ENCODE results near the gene SBNO1.
"Not testable (repeated sequence)": the region's sequence is repeated elsewhere in the genome, so short reads cannot be mapped to it uniquely, and the experiment has no call there.

Gene SBNO1

GRCh38 chr12:123364532-123365024, at the start of gene SBNO1:
Gene SBNO1, minus strand, starts transcription at chr12:123364847. Its CDS starts 14,406 bp downstream, at chr12:123350441.
- peak; percentile 94 for DNase-seq

DNA sequence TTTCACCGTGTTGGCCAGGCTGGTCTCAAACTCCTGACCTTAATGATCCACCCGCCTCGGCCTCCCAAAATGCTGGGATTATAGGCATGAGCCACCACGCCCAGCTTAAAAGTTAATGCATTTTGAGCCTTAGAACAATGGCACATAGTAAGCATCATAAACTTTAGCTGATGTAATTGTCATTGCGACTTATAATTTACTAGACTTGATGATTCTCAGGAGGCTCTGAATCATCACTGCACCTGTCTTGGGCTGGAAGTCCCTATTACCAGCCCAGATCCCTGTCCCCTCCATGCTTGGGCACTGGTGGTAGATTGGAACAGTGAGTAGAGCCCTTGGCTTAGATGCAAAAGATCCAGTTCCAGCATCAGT, 45.4 kb upstream of the SBNO1 start:
- no peak for DNase-seq

DNA sequence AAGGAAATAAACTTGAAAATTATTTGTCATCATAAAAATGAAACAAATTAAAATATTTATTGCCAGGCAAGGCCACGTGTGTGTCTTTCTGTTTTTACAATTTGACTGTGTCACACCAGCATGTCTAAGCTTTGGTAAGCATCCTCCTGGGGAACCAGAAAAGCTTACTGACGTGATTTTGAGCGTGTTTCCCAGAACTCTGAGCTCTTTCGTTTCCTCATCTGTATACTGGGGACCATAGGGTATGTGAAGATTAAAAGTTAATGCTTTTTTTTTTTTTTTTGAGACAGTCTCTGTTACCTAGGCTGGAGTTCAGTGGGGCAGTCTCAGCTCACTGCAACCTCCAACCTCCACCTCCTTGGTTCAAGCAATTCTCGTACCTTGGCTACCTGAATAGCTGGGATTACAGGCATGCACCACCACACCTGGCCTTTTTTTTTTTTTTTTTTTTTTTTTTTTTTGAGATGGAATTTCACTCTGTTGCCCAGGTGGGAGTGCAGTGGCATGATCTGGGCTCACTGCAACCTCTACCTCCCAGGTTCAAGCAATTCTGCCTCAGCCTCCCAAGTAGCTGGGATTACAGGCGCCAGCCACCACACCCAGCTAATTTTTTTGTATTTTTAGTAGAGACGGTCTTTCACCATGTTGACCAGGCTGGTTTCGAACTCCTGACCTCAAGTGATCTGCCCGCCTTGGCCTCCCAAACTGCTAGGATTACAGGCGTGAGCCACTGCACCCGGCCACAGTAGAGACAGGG, 44.8 kb upstream of the SBNO1 start:
- DNase-seq = not testable (repeated sequence)

DNA sequence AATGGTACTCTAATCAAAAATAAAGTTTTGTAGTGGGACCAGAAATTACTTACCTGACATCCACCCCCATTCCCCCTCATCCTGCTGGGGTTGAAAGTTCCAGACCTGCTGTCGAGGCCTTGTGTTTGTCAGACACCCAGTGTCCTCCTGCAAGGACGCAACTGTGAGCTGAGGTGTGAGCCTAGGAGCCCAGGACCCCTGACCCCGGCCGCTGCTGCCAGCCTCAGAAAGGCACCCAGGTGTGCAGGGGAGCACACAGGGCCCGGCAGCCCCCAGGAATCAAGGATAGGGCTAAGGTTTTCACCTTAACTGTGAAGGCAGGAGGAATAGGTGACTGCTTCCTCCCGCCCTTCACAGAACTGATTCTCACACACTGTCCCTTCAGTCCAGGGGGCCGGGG, 44.0 kb upstream of the SBNO1 start:
- not testable (repeated sequence) for DNase-seq

DNA sequence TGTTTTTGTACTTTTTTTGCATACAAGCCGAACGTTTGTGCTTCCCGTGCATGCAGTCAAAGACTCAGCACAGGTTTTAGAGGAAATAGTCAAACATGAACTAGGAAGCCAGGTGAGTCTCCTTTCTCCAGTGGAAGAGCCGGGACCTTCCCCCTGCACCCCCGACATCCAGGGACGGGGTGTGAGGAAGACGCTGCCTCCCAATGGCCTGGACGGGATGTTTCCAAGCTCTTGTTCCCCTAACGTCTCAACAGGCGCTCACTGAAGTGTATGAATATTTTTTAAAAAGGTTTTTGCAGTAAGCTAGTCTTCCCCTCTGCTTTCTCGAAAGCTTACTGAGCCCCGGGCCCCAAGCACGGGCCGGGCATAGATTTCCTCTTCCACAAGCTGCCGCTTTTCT, 43.3 kb upstream of the SBNO1 start:
- not testable (repeated sequence) for DNase-seq

GRCh38 chr12:123407269-123407668, 42.6 kb upstream of the SBNO1 start:
- DNase-seq = not testable (repeated sequence)

DNA sequence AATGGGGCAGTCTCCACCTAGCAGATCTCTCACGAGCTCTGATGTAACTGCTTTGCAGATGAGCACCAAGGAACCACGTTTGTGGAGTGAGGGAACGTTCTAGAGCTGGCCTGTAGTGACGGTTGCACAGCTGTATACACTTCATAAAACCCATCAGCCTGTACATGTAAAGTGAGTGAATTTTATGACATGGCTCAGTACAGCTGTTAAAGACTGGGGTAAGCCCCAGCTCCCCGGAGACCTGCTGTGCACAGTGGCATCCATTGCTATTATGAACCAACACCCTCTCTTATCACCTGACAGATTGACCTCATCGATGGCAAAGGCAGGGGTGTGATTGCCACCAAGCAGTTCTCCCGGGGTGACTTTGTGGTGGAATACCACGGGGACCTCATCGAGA, 39.9 kb upstream of the SBNO1 start:
- no peak for DNase-seq

- DNase-seq = no peak
These were observed 37.4 kb upstream of the SBNO1 start for GRCh38 chr12:123401753-123402683.

GRCh38 chr12:123399255-123399617, 34.6 kb upstream of the SBNO1 start:
- no peak for DNase-seq

GRCh38 chr12:123398550-123399254, 34.1 kb upstream of the SBNO1 start:
- DNase-seq = no peak

- no peak for DNase-seq
These were observed 33.5 kb upstream of the SBNO1 start for GRCh38 chr12:123398177-123398549.

DNA sequence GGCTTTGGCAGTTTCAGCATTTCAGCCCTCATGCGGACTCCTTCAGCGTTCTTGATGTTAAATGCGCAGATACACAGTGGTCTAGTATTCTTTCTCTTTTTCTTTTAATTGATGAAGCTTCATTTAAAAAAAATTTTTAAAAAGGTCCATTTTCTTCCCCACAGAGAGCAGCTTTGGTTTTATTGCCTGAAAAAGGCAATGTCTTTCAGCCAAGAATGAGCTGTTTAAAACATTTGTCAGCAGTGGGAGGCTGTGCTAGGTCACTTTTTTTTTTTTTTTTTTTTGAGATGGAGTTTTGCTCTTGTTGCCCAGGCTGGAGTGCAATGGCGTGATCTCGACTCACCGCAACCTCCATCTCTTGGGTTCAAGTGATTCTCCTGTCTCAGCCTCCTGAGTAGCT, 32.8 kb upstream of the SBNO1 start:
- DNase-seq = no peak

GRCh38 chr12:123396954-123397353, 32.3 kb upstream of the SBNO1 start:
- DNase-seq = no peak

DNA sequence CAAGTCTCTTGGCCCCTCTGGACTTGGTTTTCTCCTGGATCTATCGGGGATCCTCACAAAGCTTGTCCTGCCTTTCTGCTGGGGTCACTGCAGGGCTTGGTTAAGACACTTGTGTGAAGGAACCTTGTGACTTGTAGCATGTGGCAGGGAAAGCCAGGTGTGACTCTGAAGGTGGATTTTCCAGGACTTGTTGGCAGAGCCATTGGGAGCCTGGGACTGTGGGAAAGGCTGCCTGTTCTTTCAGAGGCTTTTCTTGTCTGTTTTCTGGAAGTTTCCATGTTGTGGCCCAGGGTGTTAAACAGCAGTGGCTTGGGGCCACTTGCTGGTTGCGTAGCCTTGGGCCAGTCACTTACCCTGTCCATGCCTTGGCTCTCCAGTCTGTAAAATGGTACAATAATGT, 31.9 kb upstream of the SBNO1 start:
- DNase-seq = no peak

GRCh38 chr12:123395236-123395635, 30.6 kb upstream of the SBNO1 start:
- DNase-seq = no peak

GRCh38 chr12:123393747-123394146, 29.1 kb upstream of the SBNO1 start:
- DNase-seq = no peak

DNA sequence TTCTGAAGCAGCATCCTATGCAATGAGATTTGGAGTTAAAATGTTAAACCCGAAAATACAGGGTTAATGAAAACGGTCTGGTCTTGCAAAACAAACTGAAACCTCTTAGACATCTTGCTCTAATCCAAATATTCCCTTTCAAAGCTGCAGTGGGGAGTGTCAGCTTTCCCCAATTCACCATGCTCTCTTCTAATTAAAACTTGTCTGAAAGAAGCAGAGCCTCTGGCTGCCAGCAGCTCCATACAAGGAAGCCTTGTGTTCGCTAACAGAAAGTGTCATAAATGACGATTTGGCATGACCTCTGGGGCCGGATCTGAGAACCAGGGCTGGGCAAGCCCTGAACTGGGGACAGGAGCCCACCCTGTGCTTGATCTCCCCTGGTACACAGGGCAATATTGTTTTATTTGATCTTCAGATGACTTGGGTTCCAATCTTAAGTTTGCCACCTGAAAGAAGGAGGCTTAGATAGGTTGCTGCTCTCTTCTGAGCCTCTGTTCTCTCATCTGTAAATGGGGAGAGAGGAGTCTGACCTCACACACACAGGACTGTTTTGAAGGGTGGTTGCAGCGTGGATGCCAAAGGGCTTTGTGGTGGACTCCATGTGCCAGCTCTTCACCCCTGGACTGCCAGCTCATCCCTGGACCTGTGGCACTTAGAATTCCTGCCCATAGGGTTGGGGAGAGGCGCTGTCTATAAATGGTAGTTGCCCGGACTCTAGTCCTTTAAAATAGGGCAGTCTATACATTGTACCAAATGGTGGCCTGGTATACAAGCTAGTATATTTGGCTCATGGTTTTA, 27.1 kb upstream of the SBNO1 start:
- DNase-seq = no peak

GRCh38 chr12:123390498-123391426, 26.1 kb upstream of the SBNO1 start:
- DNase-seq = no peak

DNA sequence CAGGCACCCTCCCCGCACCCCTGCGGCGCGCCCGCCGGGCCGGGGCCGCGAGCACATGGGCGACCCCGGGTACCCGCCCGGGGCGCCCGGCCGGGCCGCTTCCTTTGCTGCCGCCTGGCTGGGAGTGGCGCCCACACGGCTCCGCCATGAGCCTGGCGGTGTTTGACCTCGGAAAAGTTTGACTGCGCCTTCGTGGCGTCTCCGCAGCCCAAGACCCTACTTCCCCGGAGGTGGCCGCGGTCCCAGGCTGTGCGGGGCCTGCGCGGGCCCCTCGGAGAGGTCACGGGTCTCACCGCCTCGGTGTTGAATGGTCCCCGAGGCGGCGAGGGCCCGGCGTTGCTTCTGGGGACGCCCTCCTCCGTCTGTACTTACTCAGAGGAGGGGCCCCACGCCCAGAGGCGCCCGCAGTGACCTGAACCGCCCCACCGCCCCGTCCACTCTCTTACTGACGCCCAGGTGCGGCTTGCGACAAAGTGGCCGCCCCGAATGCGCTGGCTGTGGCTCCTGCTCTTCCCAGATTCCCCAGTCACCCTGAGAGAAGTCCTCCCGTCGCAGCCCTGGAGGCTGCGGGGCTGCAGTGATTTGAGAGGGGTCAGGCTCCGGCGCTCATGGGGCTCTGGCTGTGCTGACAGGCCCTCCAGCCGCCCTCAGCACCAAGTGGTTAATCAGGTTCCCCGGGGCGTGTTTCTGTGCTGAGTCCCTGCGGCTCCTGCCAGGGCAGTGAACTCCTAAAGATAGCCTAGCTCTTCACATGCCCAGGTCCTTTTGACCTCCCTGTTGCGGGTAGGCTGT, 25.1 kb upstream of the SBNO1 start:
- DNase-seq = peak; percentile 37

DNA sequence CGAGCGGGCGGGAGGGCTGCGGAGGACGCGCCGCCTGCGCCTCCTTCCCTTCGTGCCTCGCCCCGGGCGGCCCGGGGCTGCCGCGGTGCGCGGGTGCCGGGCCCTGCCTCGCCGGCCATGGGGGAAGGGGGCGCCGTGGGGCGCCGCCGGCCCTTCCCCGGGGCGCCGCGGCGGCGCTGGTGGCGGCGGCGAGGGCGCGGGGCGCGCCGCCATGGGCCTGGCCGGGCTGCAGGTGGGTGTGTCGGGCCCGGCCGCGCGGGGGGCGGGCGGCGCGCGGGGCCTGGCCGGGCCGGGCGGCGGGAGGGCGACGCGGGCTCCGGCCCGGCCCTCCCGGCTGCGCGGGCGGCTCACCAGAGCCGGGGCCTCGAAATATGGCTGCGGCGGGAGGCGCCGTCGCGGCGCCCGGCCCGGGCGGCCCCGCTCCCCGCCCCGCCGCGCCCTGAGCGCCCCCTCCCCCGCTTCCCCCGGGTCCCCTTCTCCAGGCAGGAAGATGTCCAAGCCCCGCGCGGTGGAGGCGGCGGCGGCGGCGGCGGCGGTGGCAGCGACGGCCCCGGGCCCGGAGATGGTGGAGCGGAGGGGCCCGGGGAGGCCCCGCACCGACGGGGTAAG, 24.4 kb upstream of the SBNO1 start:
- DNase-seq = peak; percentile 26

All from CD4-positive, alpha-beta T cell treated with Interleukin-6 for 4 hours (primary cell).